Mucosa of descending colon (tissue), 3 donors: ENCODE results near the gene UBALD2. TPM values are rescaled to one million over a fixed set of nuclear protein-coding genes. Genes with fewer than 3 reads are reported as not detected.
A peak's percentile ranks its signal among the peaks of the same experiment; 100 is the strongest.
"Not testable (repeated sequence)": the region's sequence is repeated elsewhere in the genome, so short reads cannot be mapped to it uniquely, and the experiment has no call there.

Source experiments
- ATAC-seq: fragments of 200-7000 bp; cut with Tn5 transposase; one replicate; pipeline ENCODE4 v1.9.1; 2020; ENCODE audit warnings: mild to moderate bottlenecking, moderate library complexity
- DNase-seq, 3 donors: peaks; one replicate each; pipeline ENCODE4 v3.0.0-alpha.2; 2020
- H3K36me3 ChIP-seq: fragments of 200-600 bp; one replicate; pipeline ENCODE4 v1.8.0; 2021; ENCODE audit warnings: low read depth, mild to moderate bottlenecking
- H3K4me1 ChIP-seq: fragments of 200-600 bp; one replicate; pipeline ENCODE4 v1.8.0; 2021; ENCODE audit warnings: low read depth, mild to moderate bottlenecking
- H3K4me3 ChIP-seq: fragments of 200-600 bp; one replicate; pipeline ENCODE4 v1.8.0; 2021; ENCODE audit warnings: mild to moderate bottlenecking
- H3K9me3 ChIP-seq: fragments of 200-600 bp; one replicate; pipeline ENCODE4 v1.8.0; 2021; ENCODE audit warnings: mild to moderate bottlenecking
- intact Hi-C, 2 donors: fragments of 100-400 bp; cut with DNase I in 1 of 2; cut with micrococcal nuclease in 1 of 2; formaldehyde crosslinking; loops; one replicate each; pipeline versions ENCODE4 v1.11.0 to v1.11.1; 2022; cut with DNase I, micrococcal nuclease
- long read RNA-seq, 2 donors: library from polyadenylated mRNA; unstranded; transcript quantifications; one replicate each; pipeline ENCODE4 v2.0.0, GENCODE V29; 2019 to 2021
- total RNA-seq, 3 donors: library from RNA; stranded (reverse); fragmentation: NEBNext Ultra II Directional in 2 of 3; extraction: Animal tissue kit (Norgen Biotek cat#: 25700) in 2 of 3; gene quantifications; one replicate each; pipeline versions ENCODE4 v1.2.1 to v1.2.4, GENCODE V29; 2021 to 2023
- TF ChIP-seq, protein P1 (sequence below): fragments of 200-600 bp; IDR thresholded peaks from one replicate; pipeline ENCODE4 v1.8.0; 2022; ENCODE audit warnings: antibody characterized with exemption, mild to moderate bottlenecking
- donor health status: DM: no; HTN: no; CAD: no; lungs with moderate emphysema.
- donor health status: DM: no; HTN: no; CAD: no.
- donor health status: DM: no; HTN: yes; CAD: no.

Gene UBALD2
- 100 to 1,000 TPM in 1 of 3 donors, 10 to 100 TPM in 2; 46.6 to 132 (median 99.1) TPM for total RNA-seq
- long read RNA-seq, donor 1, transcript UBALD2-201 (3 exons, 1,593 nt) = major isoform, 16 of 18 reads
- long read RNA-seq, donor 1, partial matches to known transcripts = 0 of 18 reads
- long read RNA-seq, donor 1, other reads (novel, unspliced or antisense) = 2 of 18 reads
- long read RNA-seq, donor 2, partial matches to known transcripts = 0 of 3 reads
- long read RNA-seq, donor 2, other reads (novel, unspliced or antisense) = 3 of 3 reads

DNA sequence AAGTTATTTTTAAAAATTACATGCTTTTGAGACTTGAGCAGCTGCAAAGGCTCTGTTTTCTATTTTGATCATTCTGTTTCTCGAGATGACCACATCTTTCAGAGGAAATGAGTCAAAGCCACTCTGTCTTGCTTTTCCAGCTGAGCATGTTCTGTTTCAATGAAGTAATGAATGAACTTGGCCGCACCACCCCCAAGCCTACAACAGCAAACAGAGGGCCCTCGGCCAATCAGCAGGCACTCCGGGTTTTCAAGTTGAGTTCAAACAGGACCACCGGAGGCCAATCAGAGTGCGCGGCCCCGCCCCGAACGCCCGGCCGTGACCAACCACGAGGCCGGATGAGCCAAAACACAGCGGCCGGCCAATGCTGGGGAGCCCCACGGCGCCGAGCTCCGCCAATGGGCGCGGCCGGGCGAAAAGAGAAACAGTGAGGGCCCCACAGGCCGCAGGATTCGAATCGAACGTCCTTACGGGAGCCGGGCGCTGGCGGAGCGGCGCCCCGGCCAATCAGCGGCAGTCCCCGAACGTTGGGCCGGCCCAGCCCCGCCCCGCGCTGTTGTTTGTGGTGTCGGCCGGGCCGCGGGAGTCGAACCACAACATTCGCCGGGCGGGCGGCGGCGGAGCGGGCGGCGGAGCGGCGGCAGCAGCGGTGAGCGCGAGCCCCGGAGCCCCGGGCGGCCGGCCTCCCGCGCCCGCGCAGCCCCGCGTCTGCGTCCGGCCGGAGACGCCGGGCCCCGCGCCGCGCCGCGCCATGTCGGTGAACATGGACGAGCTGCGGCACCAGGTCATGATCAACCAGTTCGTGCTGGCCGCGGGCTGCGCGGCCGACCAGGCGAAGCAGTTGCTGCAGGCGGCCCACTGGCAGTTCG is at the start of gene UBALD2:
Gene UBALD2, plus strand, starts transcription at position 594 of the 869 bp plus-strand sequence. Its CDS starts 158 bp downstream, at position 752.
- Histone ChIP-seq H3K36me3 (no peaks in the 10 kb centered on the region), H3K4me3 (peak within 1 kb of the TSS; percentile 99), H3K4me1 (peaks cover 77% of the 10 kb centered on the region), H3K9me3 (no peaks in the 10 kb centered on the region)
- peak; percentile 82 for ATAC-seq
- peak; percentile 99 to 100 (median 99) for DNase-seq
- TF ChIP-seq, protein P1, sequence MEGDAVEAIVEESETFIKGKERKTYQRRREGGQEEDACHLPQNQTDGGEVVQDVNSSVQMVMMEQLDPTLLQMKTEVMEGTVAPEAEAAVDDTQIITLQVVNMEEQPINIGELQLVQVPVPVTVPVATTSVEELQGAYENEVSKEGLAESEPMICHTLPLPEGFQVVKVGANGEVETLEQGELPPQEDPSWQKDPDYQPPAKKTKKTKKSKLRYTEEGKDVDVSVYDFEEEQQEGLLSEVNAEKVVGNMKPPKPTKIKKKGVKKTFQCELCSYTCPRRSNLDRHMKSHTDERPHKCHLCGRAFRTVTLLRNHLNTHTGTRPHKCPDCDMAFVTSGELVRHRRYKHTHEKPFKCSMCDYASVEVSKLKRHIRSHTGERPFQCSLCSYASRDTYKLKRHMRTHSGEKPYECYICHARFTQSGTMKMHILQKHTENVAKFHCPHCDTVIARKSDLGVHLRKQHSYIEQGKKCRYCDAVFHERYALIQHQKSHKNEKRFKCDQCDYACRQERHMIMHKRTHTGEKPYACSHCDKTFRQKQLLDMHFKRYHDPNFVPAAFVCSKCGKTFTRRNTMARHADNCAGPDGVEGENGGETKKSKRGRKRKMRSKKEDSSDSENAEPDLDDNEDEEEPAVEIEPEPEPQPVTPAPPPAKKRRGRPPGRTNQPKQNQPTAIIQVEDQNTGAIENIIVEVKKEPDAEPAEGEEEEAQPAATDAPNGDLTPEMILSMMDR = no peak
- intact Hi-C loops = no loop called here

- H3K4me1 ChIP-seq = no peaks in the 10 kb centered on the region
- no peaks in the 10 kb centered on the region for H3K9me3 ChIP-seq
- intact Hi-C loops = no loop called here
- H3K36me3 ChIP-seq = no peaks in the 10 kb centered on the region
- no peak for DNase-seq
- ATAC-seq = no peak
- TF ChIP-seq, protein P1 = no peak
- H3K4me3 ChIP-seq = no peak overlapping the region
Measured at GRCh38 chr17:76217081-76217480, 48.1 kb upstream of the UBALD2 start.

DNA sequence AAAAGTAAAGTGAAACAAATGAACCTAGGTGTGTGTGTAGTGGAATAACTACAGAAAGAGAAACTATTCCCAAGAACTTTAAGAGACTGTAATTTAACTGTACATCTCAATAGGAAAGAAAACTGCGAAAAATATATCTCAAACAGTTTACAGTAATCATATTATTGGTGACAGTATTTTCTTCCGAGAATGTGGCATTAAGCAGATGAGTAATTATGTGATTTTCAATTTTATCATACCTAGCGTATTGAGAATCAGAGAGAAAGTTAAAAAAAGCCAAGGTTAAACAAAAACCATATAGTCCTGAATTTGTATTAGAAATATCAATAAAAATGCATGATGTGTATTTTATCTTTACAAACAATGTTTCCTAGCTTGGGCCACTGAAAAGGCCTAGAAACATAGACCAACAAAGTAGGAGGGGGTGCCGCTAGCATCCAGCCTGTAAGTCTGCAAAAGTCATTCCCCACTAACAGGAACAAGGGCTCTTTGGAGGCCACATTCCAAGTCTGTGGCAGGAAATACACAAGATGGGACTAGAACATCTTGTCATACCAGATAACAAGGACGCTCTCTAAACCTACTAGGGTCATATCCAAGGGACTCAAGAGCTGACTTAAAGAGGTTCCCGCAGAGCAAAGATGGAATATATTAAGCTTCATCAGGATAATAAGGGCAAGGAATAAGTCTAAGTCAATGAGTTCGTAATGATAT is 45.3 kb upstream of the UBALD2 start:
- ATAC-seq (no peak), DNase-seq (no peak)
- TF ChIP-seq, protein P1 = no peak
- Histone ChIP-seq H3K36me3 (no peaks in the 10 kb centered on the region), H3K4me1 (no peaks in the 10 kb centered on the region), H3K4me3 (no peak overlapping the region), H3K9me3 (no peaks in the 10 kb centered on the region)
- intact Hi-C loops = no loop called here

DNA sequence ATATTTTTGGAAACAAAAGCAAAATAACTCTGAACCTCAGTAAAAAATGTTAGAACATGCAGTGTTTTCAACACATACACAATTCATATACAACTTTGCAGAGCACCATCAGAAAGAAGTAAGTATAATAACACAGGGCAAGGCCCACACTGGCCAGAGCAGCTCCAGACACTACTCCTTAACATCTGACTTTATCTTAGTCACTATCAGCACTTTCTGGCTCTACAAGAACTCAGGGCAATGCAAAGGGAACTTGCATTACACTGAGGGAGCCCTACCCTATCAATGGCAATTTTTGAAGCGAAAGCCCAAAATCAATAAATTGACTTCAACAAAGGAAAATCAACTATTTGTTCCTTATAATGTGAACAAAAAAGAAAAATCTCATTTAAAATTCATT is 41.3 kb upstream of the UBALD2 start:
- Histone ChIP-seq H3K36me3 (no peaks in the 10 kb centered on the region), H3K9me3 (no peaks in the 10 kb centered on the region), H3K4me1 (no peaks in the 10 kb centered on the region), H3K4me3 (no peak overlapping the region)
- DNase-seq (no peak), ATAC-seq (no peak)
- intact Hi-C loops = no loop called here
- TF ChIP-seq, protein P1 = no peak

DNA sequence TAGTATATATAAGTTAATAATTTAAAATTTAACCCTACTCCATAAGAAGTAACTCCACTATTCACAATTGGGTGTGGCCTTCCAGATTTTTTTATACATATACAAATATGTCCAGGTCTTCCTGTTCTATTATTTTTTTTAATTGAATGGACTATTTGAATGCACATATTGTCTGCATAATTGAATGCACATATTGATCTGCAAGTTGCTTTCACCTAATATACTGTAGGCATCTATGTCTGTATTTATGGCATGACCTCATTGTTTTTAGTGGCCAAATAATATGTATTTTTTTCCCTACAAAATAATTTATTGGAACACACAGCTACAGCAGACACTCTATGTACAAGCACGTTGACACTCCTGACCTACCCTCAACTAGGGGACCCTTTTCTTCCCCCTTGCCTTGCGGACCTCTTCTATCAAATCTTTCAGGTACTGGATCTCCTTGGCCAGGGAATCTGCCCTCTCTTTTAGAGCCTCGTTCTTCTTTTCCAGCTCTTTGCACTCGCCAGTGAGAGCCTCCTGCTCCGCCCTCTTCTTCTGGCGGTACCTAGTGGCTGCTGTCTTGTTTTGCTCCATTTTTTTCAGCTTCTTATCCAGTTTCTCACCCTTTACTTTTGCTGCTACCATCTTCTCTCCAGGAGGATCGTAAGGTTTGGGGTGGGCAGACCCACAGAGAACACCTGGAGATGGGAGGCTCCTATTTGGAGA is 39.6 kb upstream of the UBALD2 start:
- H3K36me3 ChIP-seq, H3K9me3 ChIP-seq, DNase-seq, intact Hi-C loops, ATAC-seq, H3K4me1 ChIP-seq, H3K4me3 ChIP-seq: not testable (repeated sequence)

GRCh38 chr17:76226749-76227148 is 38.4 kb upstream of the UBALD2 start:
- DNase-seq, H3K4me1 ChIP-seq, H3K9me3 ChIP-seq, H3K36me3 ChIP-seq, ATAC-seq, H3K4me3 ChIP-seq, intact Hi-C loops: not testable (repeated sequence)
